ENCODE measurements around the gene OR8U1.
"Not testable (repeated sequence)": the region's sequence is repeated elsewhere in the genome, so short reads cannot be mapped to it uniquely, and the experiment has no call there.

The OR8U1 gene

GRCh38 chr11:56375324-56375723 is at the start of gene OR8U1:
Gene OR8U1 (plus strand): TSS chr11:56375624. CDS start chr11:56375624, 0 bp downstream.
- no peak for DNase-seq

GRCh38 chr11:56331861-56332491 is 43.4 kb upstream of the OR8U1 start:
- DNase-seq = no peak

- no peak for DNase-seq
Observed at GRCh38 chr11:56333156-56333555, 42.3 kb upstream of the OR8U1 start.

- DNase-seq = no peak
Observed at GRCh38 chr11:56340289-56340688, 35.1 kb upstream of the OR8U1 start.

- DNase-seq = no peak
Observed at GRCh38 chr11:56345739-56346138, 29.7 kb upstream of the OR8U1 start, which contains the start of gene OR8K1. Gene OR8K1 (plus strand): TSS chr11:56346039. CDS start chr11:56346039, 0 bp downstream.

GRCh38 chr11:56353991-56354390 is 21.4 kb upstream of the OR8U1 start, which contains the start of gene OR8J1:
Gene OR8J1 (plus strand): TSS chr11:56354291. CDS start chr11:56360247, 5,956 bp downstream.
- DNase-seq = no peak

- no peak for DNase-seq
Observed at GRCh38 chr11:56380120-56380519, 4.7 kb downstream of the OR8U1 start.

GRCh38 chr11:56394381-56394780 is 19.0 kb downstream of the OR8U1 start:
- no peak for DNase-seq

- no peak for DNase-seq
Observed at GRCh38 chr11:56396047-56396446, 20.6 kb downstream of the OR8U1 start.

- not testable (repeated sequence) for DNase-seq
Observed at GRCh38 chr11:56401858-56402461, 26.5 kb downstream of the OR8U1 start.

- DNase-seq = no peak
Observed at GRCh38 chr11:56404393-56404792, 29.0 kb downstream of the OR8U1 start.

- no peak for DNase-seq
Observed at GRCh38 chr11:56410801-56411200, 35.4 kb downstream of the OR8U1 start.

- no peak for DNase-seq
Observed at GRCh38 chr11:56412396-56412795, 37.0 kb downstream of the OR8U1 start, which contains the start of gene OR5AL1. Gene OR5AL1 (plus strand): TSS chr11:56412696.
